Measurements from ENCODE around the gene GIGYF1. TPM values are rescaled to one million over a fixed set of nuclear protein-coding genes. Genes with fewer than 3 reads are reported as not detected.
A peak's percentile ranks its signal among the peaks of the same experiment; 100 is the strongest.

The GIGYF1 gene
- total and polyA plus RNA-seq, 2 of the 8 experiments (the other 6 are each of a cell fraction or from before 2014, with no cell fraction given): 24.1 to 99.3 TPM

DNA sequence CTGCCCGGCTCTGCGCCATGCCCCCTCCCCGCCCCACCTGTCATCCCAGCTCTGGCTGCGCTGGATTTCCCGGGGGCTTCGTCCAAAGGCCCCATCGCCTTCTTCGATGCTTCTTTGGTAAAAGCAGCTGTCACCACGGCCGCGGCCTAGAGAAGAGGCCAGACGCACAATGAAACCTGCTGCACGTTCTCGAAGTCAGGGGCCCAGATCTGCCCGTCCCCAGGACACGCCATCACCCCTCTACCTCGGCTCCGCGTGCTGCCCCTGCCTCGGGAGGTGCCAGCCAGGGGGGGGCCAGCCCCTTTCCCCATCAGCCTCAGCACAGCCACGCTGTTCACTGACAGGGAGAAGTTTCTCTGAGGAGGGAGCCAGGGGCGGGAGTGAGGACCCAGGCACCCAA lies 6.8 kb downstream of the GIGYF1 start:
- H4K91ac ChIP-seq (replicated peaks; ENCODE audit: insufficient read length, low read length): no peak overlapping the region
- H3K4me2 ChIP-seq (ENCODE audit: insufficient read depth in 1 of 2, low read depth in 2 of 2, low read length in 2 of 2): no peak overlapping the region
- peaks cover 36 to 72% (median 60%) of the 10 kb centered on the region in 4 experiments for H3K36me3 ChIP-seq (ENCODE audit: control insufficient read depth in 2 of 4, insufficient read depth in 4 of 4, low read length in 3 of 4)
- no peak overlapping the region for H3K9ac ChIP-seq (replicated peaks in 1 of 4; ENCODE audit: extremely low read depth in 1 of 4, low read depth in 3 of 4, low read length in 3 of 4)
- no peak overlapping the region for H3K4me3 ChIP-seq (ENCODE audit: extremely low read depth in 1 of 4, insufficient read depth in 2 of 4, low read depth in 3 of 4, low read length in 4 of 4)
- peaks cover 0 to 11% (median 8%) of the 10 kb centered on the region in 4 experiments; a peak in 6 of 7 replicates for H3K4me1 ChIP-seq (replicated peaks in 1 of 4; ENCODE audit: control insufficient read depth in 3 of 4, insufficient read depth in 4 of 4, low read length in 3 of 4)
- H4K8ac ChIP-seq (ENCODE audit: extremely low read depth, insufficient read depth, low read length): peak overlapping the region; percentile 36; the same call in 1 of the 2 replicates
- peaks cover 11 to 50% of the 10 kb centered on the region in 2 experiments for H3K79me2 ChIP-seq (ENCODE audit: control insufficient read depth in 1 of 2, insufficient read depth in 2 of 2, low read length in 2 of 2)
- FAIRE-seq: no peak
- no peak overlapping the region for H2BK20ac ChIP-seq (ENCODE audit: low read length)
- WGBS, 2 experiments (ENCODE audit: extremely low coverage in 1 of 2, insufficient coverage in 1 of 2, insufficient read length in 1 of 2, insufficient replicate concordance in 2 of 2, low coverage in 1 of 2, low lambda C conversion rate in 2 of 2, missing lambda C conversion rate in 1 of 2): 90% methylated on average over 19 of the region's 22 CpGs; no CpG with 5 or more reads in 1 of the 2 experiments
- no peaks in the 10 kb centered on the region for H3K9me3 ChIP-seq (ENCODE audit: insufficient read depth in 2 of 2, low read depth in 1 of 2, low read length in 1 of 2)
- peaks cover 30 to 54% of the 10 kb centered on the region in 2 experiments for H4K20me1 ChIP-seq (replicated peaks in 1 of 2; ENCODE audit: control insufficient read depth in 1 of 2, insufficient read depth in 2 of 2, low read length in 2 of 2)
- H2BK15ac ChIP-seq (ENCODE audit: low read length): no peak overlapping the region
- H3K79me1 ChIP-seq (ENCODE audit: low read depth, low read length): peaks cover 13% of the 10 kb centered on the region
- peaks cover 5% of the 10 kb centered on the region for H3K23me2 ChIP-seq (ENCODE audit: low read depth, low read length)
- H4K5ac ChIP-seq (ENCODE audit: insufficient read length, low read depth, low read length): no peak overlapping the region
- ChIA-PET CTCF (ENCODE audit: partially characterized antibody) (interaction anchor here (0.6 to 20.7 kb wide), 3 partner anchors 10 to 89 kb away, joined by 3 to 254 read pairs (median 7); partner anchors contain the start of gene POP7), POLR2A (ENCODE audit: partially characterized antibody) (interaction anchor here (0.6 to 14.3 kb wide), 5 partner anchors 8 to 90 kb away, joined by 3 to 257 read pairs (median 4); partner anchors contain the start of gene POP7)
- H2AFZ ChIP-seq (ENCODE audit: low read length): no peak overlapping the region
- H2BK12ac ChIP-seq (ENCODE audit: low read depth, low read length): no peak overlapping the region
- no peak overlapping the region for H3K18ac ChIP-seq (ENCODE audit: extremely low read depth, low read length)
- no peak overlapping the region for H2BK5ac ChIP-seq (ENCODE audit: low read depth, low read length)
- H3K27me3 ChIP-seq (replicated peaks in 1 of 4; ENCODE audit: control insufficient read depth in 3 of 4, extremely low read depth in 1 of 4, insufficient read depth in 3 of 4, low read length in 3 of 4): no peaks in the 10 kb centered on the region
- H2AK5ac ChIP-seq (ENCODE audit: low read depth, low read length): no peak overlapping the region
- no peak overlapping the region for H3K56ac ChIP-seq (replicated peaks; ENCODE audit: insufficient read length, low read depth, low read length)
- no peak overlapping the region for H3K4ac ChIP-seq (replicated peaks; ENCODE audit: insufficient read length, low read depth, low read length)
- H3K27ac ChIP-seq (ENCODE audit: low read depth, low read length): no peak overlapping the region
- DNase-seq (ENCODE audit: low read depth in 1 of 2, low spot score in 2 of 2): no peak
- no peak overlapping the region for H3K14ac ChIP-seq (ENCODE audit: insufficient read length)
- no peak overlapping the region for H3K23ac ChIP-seq (ENCODE audit: insufficient read length)
- no peak overlapping the region for H2BK120ac ChIP-seq (replicated peaks; ENCODE audit: low read depth, low read length)
- TF ChIP-seq CTCF (IDR thresholded peaks at IDR 0.05; ENCODE audit: control extremely low read depth in 1 of 3, insufficient read depth in 1 of 3, low read depth in 1 of 3, low read length in 3 of 3) (no peak), SAP30 (IDR thresholded peaks at IDR 0.05; ENCODE audit: insufficient read depth, insufficient replicate concordance, low read length) (no peak), PHF8 (conservative IDR thresholded peaks at IDR 0.05; ENCODE audit: low read depth, low read length) (no peak), SP4 (IDR thresholded peaks at IDR 0.05; ENCODE audit: low read length) (no peak), KDM5A (IDR thresholded peaks at IDR 0.05; ENCODE audit: low read length) (no peak), EP300 (IDR thresholded peaks at IDR 0.05; ENCODE audit: borderline replicate concordance in 1 of 2, low read depth in 2 of 2, low read length in 2 of 2) (no peak), SUZ12 (IDR thresholded peaks at IDR 0.05; ENCODE audit: low read length) (no peak), CREB1 (IDR thresholded peaks at IDR 0.05) (no peak), RFX5 (IDR thresholded peaks at IDR 0.05; ENCODE audit: borderline replicate concordance, low read depth, low read length) (no peak), RNF2 (IDR thresholded peaks at IDR 0.05; ENCODE audit: borderline replicate concordance, low read depth, low read length, missing control alignments, poor library complexity, severe bottlenecking) (no peak)

All from H1 (cell line).